WTC11 (cell line): ENCODE results near the gene TEAD1. TPM values are rescaled to one million over a fixed set of nuclear protein-coding genes. Genes with fewer than 3 reads are reported as not detected.

Experiments used
- ATAC-seq: fragments of 200-7000 bp; cut with Tn5 transposase; 2 replicates; pipeline ENCODE4 v1.10.0; 2021; ENCODE audit warnings: mild to moderate bottlenecking, moderate library complexity
- CTCF ChIA-PET: fragments of 300-600 bp; sonication (Branson Sonifier 250); formaldehyde crosslinking; loops from one replicate; lab custom pipeline; 2021; ENCODE audit warnings: antibody characterized with exemption; lab: Charles Lee
- POLR2A ChIA-PET: fragments of 350-600 bp; sonication (Branson Sonifier 250); formaldehyde crosslinking; loops from one replicate; lab custom pipeline; 2021; ENCODE audit warnings: antibody characterized with exemption; lab: Charles Lee
- DNase-seq: peaks from one replicate; pipeline ENCODE4 v3.0.0; 2021; ENCODE audit warnings: low spot score
- H3K27ac Mint-ChIP-seq: 2 replicates; pipeline ENCODE4 v1.8.0; 2021; ENCODE audit warnings: mixed read lengths
- H3K27me3 Mint-ChIP-seq: 2 replicates; pipeline ENCODE4 v1.8.0; 2021; ENCODE audit warnings: low read depth, mild to moderate bottlenecking, moderate library complexity, mixed read lengths
- H3K36me3 Mint-ChIP-seq: 2 replicates; pipeline ENCODE4 v1.8.0; 2021; ENCODE audit warnings: mixed read lengths
- H3K4me1 Mint-ChIP-seq: 2 replicates; pipeline ENCODE4 v1.8.0; 2022; ENCODE audit warnings: mixed read lengths
- H3K4me3 Mint-ChIP-seq: 2 replicates; pipeline ENCODE4 v1.8.0; 2021; ENCODE audit warnings: mild to moderate bottlenecking, moderate library complexity, mixed read lengths
- H3K9me3 Mint-ChIP-seq: 2 replicates; pipeline ENCODE4 v1.8.0; 2021; ENCODE audit warnings: mixed read lengths
- ARID4B ChIP-seq: sonication (generic); formaldehyde crosslinking; IDR thresholded peaks from 2 replicates; pipeline ENCODE4 v1.8.0; 2023; ENCODE audit warnings: missing genetic modification reagents, mild to moderate bottlenecking, borderline replicate concordance
- CREB1 ChIP-seq: sonication (generic); formaldehyde crosslinking; IDR thresholded peaks from 2 replicates; pipeline ENCODE4 v1.8.0; 2023; ENCODE audit warnings: mild to moderate bottlenecking, missing genetic modification reagents
- CTCF ChIP-seq: fragments of 200-600 bp; IDR thresholded peaks from 2 replicates; pipeline ENCODE4 v1.8.0; 2022; ENCODE audit warnings: antibody characterized with exemption
- E2F1 ChIP-seq: sonication (generic); formaldehyde crosslinking; IDR thresholded peaks from 2 replicates; pipeline ENCODE4 v1.8.0; 2022; ENCODE audit warnings: mild to moderate bottlenecking, missing genetic modification reagents
- ERG ChIP-seq: fragments of 250-450 bp; sonication (Bioruptor Pico); IDR thresholded peaks from 2 replicates; pipeline ENCODE4 v1.8.0; 2021; ENCODE audit warnings: mild to moderate bottlenecking
- FOXP1 ChIP-seq: sonication (generic); formaldehyde crosslinking; IDR thresholded peaks from 2 replicates; pipeline ENCODE4 v1.8.0; 2022; ENCODE audit warnings: missing genetic modification reagents, mild to moderate bottlenecking, moderate library complexity, borderline replicate concordance
- MXD4 ChIP-seq: fragments of 250-450 bp; sonication (Bioruptor Pico); IDR thresholded peaks from 2 replicates; pipeline ENCODE4 v1.8.0; 2021; ENCODE audit warnings: mild to moderate bottlenecking, moderate library complexity, borderline replicate concordance
- OVOL2 ChIP-seq: fragments of 250-450 bp; sonication (Bioruptor Pico); IDR thresholded peaks from 2 replicates; pipeline ENCODE4 v1.9.0; 2021; ENCODE audit warnings: mild to moderate bottlenecking, borderline replicate concordance
- RORB ChIP-seq: fragments of 250-450 bp; sonication (Bioruptor Pico); IDR thresholded peaks from 2 replicates; pipeline ENCODE4 v1.9.0; 2021; ENCODE audit warnings: mild to moderate bottlenecking
- SMAD4 ChIP-seq: sonication (generic); formaldehyde crosslinking; IDR thresholded peaks from 2 replicates; pipeline ENCODE4 v1.8.0; 2022; ENCODE audit warnings: mild to moderate bottlenecking, missing genetic modification reagents
- ZNF121 ChIP-seq: sonication (generic); formaldehyde crosslinking; IDR thresholded peaks from 2 replicates; pipeline ENCODE4 v1.8.0; 2023; ENCODE audit warnings: missing genetic modification reagents
- ZNF281 ChIP-seq: sonication (generic); formaldehyde crosslinking; IDR thresholded peaks from 2 replicates; pipeline ENCODE4 v1.8.0; 2023; ENCODE audit warnings: mild to moderate bottlenecking, missing genetic modification reagents
- total RNA-seq: library from RNA; stranded (reverse); gene quantifications from 3 replicates; pipeline ENCODE4 v1.2.3, GENCODE V29; 2021

The TEAD1 gene
- total RNA-seq, 1 experiment from 2014 or later, result 79.9 TPM

- Mint-ChIP-seq H3K27ac (no peak overlapping the region), H3K9me3 (no peaks in the 10 kb centered on the region), H3K36me3 (no peaks in the 10 kb centered on the region), H3K4me1 (peaks cover 11% of the 10 kb centered on the region; the same call in 1 of the 2 replicates), H3K4me3 (no peak overlapping the region), H3K27me3 (peaks cover 8% of the 10 kb centered on the region)
- ChIA-PET CTCF (interaction anchor here (0.5 to 6.8 kb wide), 67 partner anchors 9 to 942 kb away, joined by 3 to 61 read pairs (median 4); partner anchors contain the start of genes PARVA and RASSF10), POLR2A (no interaction called here)
- TF ChIP-seq CTCF (peak; percentile 78), ZNF281 (CRISPR knock-in tag) (no peak)
- DNase-seq, result peak; percentile 88
- ATAC-seq, result peak; percentile 98
Measured at GRCh38 chr11:12963792-12964536, 289.7 kb downstream of the TEAD1 start.

- H3K27me3 Mint-ChIP-seq, result peaks cover 8% of the 10 kb centered on the region
- ChIA-PET POLR2A (no interaction called here), CTCF (interaction anchor here (1.0 to 6.8 kb wide), 26 partner anchors 8 to 676 kb away, joined by 3 to 61 read pairs (median 8); partner anchors contain the start of gene RASSF10)
- no peaks in the 10 kb centered on the region for H3K36me3 Mint-ChIP-seq
- H3K27ac Mint-ChIP-seq, result no peak overlapping the region
- H3K9me3 Mint-ChIP-seq, result no peaks in the 10 kb centered on the region
- DNase-seq (no peak), ATAC-seq (no peak)
- no peak for TF ChIP-seq ARID4B
- no peak for TF ChIP-seq ERG
- TF ChIP-seq RORB (CRISPR knock-in tag), result no peak
- TF ChIP-seq ZNF281 (CRISPR knock-in tag), result no peak
- no peak for TF ChIP-seq OVOL2 (CRISPR knock-in tag)
- TF ChIP-seq SMAD4 (CRISPR knock-in tag), result no peak
- TF ChIP-seq ZNF121 (CRISPR knock-in tag), result no peak
- no peak for TF ChIP-seq MXD4 (CRISPR knock-in tag)
- no peak for TF ChIP-seq FOXP1 (CRISPR knock-in tag)
- TF ChIP-seq E2F1 (CRISPR knock-in tag), result no peak
- TF ChIP-seq CREB1 (CRISPR knock-in tag), result no peak
- peaks cover 11% of the 10 kb centered on the region; the same call in 1 of the 2 replicates for H3K4me1 Mint-ChIP-seq
- no peak overlapping the region for H3K4me3 Mint-ChIP-seq
Measured at GRCh38 chr11:12964650-12965049, 290.4 kb downstream of the TEAD1 start.
